ENCODE measurements around the gene WWP2. TPM values are rescaled to one million over a fixed set of nuclear protein-coding genes. Genes with fewer than 3 reads are reported as not detected.

WWP2 gene
- total RNA-seq, 1 donor = 28.5 TPM

GRCh38 chr16:69910964-69911363 is 148.8 kb downstream of the WWP2 start:
- no peak for DNase-seq (ENCODE audit: low read depth)
- no peak for TF ChIP-seq CTCF (IDR thresholded peaks at IDR 0.05; ENCODE audit: insufficient read depth, low read depth, low read length)

GRCh38 chr16:69916462-69916861 is 154.3 kb downstream of the WWP2 start:
- DNase-seq (ENCODE audit: low read depth) = no peak
- TF ChIP-seq CTCF (IDR thresholded peaks at IDR 0.05; ENCODE audit: insufficient read depth, low read depth, low read length) = no peak

More at GRCh38 chr16:69910964-69911363, 148.8 kb downstream of the WWP2 start:
- H3K4me3 ChIP-seq (ENCODE audit: low read depth, low read length) = no peak overlapping the region

GRCh38 chr16:69917311-69917710 is 155.2 kb downstream of the WWP2 start:
- H3K4me3 ChIP-seq (ENCODE audit: low read depth, low read length) = peak overlapping the region; percentile 48
- TF ChIP-seq CTCF (IDR thresholded peaks at IDR 0.05; ENCODE audit: insufficient read depth, low read depth, low read length) = no peak
- no peak for DNase-seq (ENCODE audit: low read depth)

More at GRCh38 chr16:69916462-69916861, 154.3 kb downstream of the WWP2 start:
- H3K4me3 ChIP-seq (ENCODE audit: low read depth, low read length) = no peak overlapping the region

- peak; percentile 95 for DNase-seq (ENCODE audit: low read depth)
- no peak for TF ChIP-seq CTCF (IDR thresholded peaks at IDR 0.05; ENCODE audit: insufficient read depth, low read depth, low read length)
These were observed 155.6 kb downstream of the WWP2 start for GRCh38 chr16:69917739-69918138.

DNA sequence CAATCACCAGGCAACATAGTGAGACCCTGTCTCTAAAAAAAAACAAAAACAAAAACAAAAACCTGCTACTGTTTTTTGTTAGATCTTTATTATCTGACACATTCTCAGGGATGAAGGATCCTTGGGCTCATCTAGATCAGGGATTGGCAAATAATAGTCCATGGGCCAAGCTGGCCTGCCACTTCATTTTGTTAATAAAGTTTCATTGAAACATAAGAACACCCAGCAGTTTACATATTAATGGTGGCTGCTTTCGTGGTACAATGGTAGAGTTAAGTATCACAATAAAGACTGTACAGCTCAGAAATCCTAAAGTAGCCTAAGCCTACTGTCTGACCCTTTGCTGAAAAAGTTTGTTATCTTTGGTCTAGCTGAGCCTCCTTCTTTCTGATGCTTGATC is 156.1 kb downstream of the WWP2 start:
- peak overlapping the region; percentile 48 for H3K4me3 ChIP-seq (ENCODE audit: low read depth, low read length)
- DNase-seq (ENCODE audit: low read depth) = peak; percentile 28
- no peak for TF ChIP-seq CTCF (IDR thresholded peaks at IDR 0.05; ENCODE audit: insufficient read depth, low read depth, low read length)

More at GRCh38 chr16:69917739-69918138, 155.6 kb downstream of the WWP2 start:
- H3K4me3 ChIP-seq (ENCODE audit: low read depth, low read length) = peak overlapping the region; percentile 48

DNA sequence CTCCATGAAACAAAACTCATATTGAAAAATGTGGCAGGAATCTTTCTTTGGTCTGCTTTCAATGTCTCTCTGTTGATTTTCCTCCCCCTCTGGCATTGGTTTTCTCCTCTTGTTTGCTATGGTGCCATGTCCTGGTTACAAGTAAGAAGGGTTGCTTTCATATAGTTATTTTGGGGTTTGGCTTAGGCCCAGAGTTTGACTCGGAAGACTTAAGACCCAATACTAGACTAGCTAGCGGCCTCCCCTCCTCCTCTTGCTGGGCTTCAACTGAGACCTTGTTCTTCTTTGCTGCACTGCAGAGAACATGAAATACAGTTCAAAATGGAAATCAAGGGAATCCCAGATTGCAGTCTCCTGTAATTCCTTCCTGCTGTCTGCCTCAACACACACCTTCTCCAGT is 159.0 kb downstream of the WWP2 start:
- no peak for DNase-seq (ENCODE audit: low read depth)
- TF ChIP-seq CTCF (IDR thresholded peaks at IDR 0.05; ENCODE audit: insufficient read depth, low read depth, low read length) = no peak
- H3K4me3 ChIP-seq (ENCODE audit: low read depth, low read length) = no peak overlapping the region

DNA sequence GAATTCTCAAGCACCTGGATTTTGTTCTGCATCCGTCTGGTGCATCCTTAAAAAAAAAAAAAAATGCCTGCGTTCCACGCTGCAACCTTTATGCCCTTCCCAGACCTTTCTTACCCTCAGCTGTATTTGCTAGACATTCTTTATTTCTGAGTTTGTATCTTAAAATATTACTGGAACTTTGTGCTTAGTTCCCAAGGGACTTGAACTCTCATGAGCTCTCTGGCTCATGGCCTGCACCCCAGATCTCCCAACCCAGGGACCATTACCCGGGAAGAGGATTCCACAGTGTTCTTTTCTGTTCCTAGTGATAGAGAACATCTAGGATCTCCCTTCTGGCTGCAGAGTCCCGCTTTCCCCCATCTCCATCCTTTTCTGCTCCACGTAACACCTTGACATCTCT is 160.1 kb downstream of the WWP2 start:
- TF ChIP-seq CTCF (IDR thresholded peaks at IDR 0.05; ENCODE audit: insufficient read depth, low read depth, low read length) = no peak
- no peak for DNase-seq (ENCODE audit: low read depth)
- no peak overlapping the region for H3K4me3 ChIP-seq (ENCODE audit: low read depth, low read length)
